Measurements from ENCODE around the gene DYNC1I1.

Gene DYNC1I1

DNA sequence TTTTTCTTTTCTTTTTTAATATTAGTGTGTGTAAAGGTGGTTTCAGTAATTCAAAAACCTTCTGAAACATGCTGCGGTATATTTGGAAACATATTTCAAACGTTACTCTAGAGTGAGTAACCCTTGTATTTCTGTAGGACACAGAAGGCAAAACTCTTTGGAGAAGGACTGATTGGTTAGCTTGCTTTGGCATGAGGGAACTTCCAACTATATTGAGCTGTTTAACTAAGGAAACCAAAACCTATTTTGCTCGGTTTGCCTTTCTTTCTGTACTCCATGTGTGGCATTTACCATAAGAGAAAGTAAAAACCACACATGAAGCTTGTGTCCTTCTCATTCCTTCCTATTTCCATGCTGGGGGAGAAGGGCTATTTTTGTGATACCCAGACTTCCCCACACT is 149.8 kb downstream of the DYNC1I1 start:
- H3K36me3 ChIP-seq: no peaks in the 10 kb centered on the region
- no peak for TF ChIP-seq CTCF (IDR thresholded peaks at IDR 0.05; ENCODE audit: low read depth, low read length)
- no peak overlapping the region for H3K4me3 ChIP-seq (ENCODE audit: low read depth, low read length)
- DNase-seq: no peak
- H3K9me3 ChIP-seq: no peaks in the 10 kb centered on the region
- H3K4me1 ChIP-seq: no peaks in the 10 kb centered on the region
- no peaks in the 10 kb centered on the region for H3K27me3 ChIP-seq

DNA sequence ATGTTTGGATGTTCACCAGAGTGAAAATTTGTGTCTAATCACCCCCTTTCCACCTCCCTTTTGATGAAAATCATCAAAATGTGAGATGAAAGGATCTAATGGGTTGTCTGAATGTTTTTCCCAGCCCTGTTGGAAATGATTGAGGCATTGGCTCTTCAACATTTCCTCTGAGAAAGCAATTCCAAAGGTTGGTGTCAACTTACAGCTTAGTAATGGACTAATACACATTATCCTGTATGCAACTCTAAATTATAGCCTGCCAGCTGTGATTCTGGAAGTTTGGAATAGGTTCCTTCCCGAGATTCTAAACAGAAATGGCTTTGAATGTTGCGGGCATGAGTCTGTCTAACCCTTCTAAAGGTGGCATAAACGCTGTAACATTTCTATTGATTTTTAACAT is 152.9 kb downstream of the DYNC1I1 start:
- Histone ChIP-seq H3K4me3 (ENCODE audit: low read depth, low read length) (no peak overlapping the region), H3K36me3 (no peaks in the 10 kb centered on the region), H3K4me1 (no peaks in the 10 kb centered on the region), H3K27me3 (no peaks in the 10 kb centered on the region), H3K9me3 (no peaks in the 10 kb centered on the region)
- no peak for DNase-seq
- TF ChIP-seq CTCF (IDR thresholded peaks at IDR 0.05; ENCODE audit: low read depth, low read length): no peak

DNA sequence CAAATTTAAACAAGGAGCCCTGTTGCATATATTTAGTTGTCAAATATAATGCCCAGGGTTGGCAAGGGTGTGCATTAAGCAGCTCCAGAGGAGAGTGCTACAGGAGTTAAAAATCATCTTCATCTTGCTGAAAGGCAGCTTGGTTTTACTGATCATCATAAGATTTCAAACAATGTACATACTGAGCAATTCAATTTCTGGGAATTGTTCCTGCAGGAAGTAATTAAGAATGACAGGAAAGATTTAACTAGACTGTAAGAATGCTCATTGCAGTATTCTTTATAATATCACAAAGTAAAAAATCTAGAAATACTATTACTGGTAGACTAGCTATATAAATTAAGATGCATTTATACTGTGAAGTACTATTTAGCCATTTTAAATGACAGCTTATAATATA is 153.6 kb downstream of the DYNC1I1 start:
- no peaks in the 10 kb centered on the region for H3K9me3 ChIP-seq
- TF ChIP-seq CTCF (IDR thresholded peaks at IDR 0.05; ENCODE audit: low read depth, low read length): no peak
- H3K4me3 ChIP-seq (ENCODE audit: low read depth, low read length): no peak overlapping the region
- H3K4me1 ChIP-seq: no peaks in the 10 kb centered on the region
- no peaks in the 10 kb centered on the region for H3K36me3 ChIP-seq
- DNase-seq: no peak
- no peaks in the 10 kb centered on the region for H3K27me3 ChIP-seq

DNA sequence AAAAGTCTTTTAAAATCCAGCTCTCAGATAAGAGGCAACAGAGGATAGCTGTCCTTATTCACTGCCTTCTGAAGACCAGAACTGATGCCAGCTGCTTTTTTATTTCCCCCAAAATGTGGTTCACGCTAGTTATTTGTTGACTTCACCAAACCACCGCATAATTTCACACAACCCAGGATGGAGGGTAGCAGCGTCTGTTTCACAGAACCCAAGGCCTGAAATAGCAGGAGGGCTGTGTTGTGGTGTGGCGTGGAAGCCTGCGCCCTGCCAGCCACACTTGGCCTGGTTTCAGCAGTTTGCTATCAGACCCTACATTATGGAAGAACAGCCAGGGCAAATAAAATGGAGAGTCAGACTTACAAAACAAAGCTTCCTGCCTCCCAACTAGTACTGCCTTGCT is 155.4 kb downstream of the DYNC1I1 start:
- peak; percentile 22 for DNase-seq
- Histone ChIP-seq H3K36me3 (no peaks in the 10 kb centered on the region), H3K4me1 (no peaks in the 10 kb centered on the region), H3K27me3 (no peaks in the 10 kb centered on the region), H3K4me3 (ENCODE audit: low read depth, low read length) (no peak overlapping the region), H3K9me3 (no peaks in the 10 kb centered on the region)
- no peak for TF ChIP-seq CTCF (IDR thresholded peaks at IDR 0.05; ENCODE audit: low read depth, low read length)

DNA sequence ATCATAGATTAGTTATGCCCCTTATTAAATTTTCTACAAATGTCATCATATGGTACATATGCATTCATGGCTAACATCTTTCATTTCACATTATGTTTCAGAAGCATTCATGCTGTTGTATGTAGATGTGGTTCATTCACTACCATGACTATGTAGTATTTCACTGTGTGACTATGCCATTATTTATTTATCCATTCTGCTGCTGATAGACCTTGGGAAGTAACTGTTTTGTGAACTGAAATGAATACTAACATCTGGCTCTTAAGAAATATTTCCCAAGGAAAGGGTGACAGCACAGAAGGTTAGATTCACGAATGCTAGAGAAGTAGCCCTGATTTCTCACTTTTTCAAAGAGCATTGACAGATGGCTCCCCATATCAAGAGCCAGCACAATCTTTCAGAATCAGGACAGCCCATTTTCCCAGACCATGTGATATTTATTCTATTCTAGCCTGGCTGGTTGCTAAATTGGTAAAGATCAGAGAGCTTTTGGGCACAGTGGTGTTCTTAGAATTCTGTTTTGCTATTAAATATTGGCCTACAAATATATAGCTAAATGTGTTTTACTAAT is 157.4 kb downstream of the DYNC1I1 start:
- H3K9me3 ChIP-seq: no peaks in the 10 kb centered on the region
- no peaks in the 10 kb centered on the region for H3K36me3 ChIP-seq
- DNase-seq: no peak
- H3K27me3 ChIP-seq: no peaks in the 10 kb centered on the region
- no peak overlapping the region for H3K4me3 ChIP-seq (ENCODE audit: low read depth, low read length)
- no peak for TF ChIP-seq CTCF (IDR thresholded peaks at IDR 0.05; ENCODE audit: low read depth, low read length)
- no peaks in the 10 kb centered on the region for H3K4me1 ChIP-seq

GRCh38 chr7:95931460-95932232 is 159.3 kb downstream of the DYNC1I1 start:
- TF ChIP-seq CTCF (IDR thresholded peaks at IDR 0.05; ENCODE audit: low read depth, low read length): no peak
- no peak overlapping the region for H3K4me3 ChIP-seq (ENCODE audit: low read depth, low read length)
- H3K36me3 ChIP-seq: no peaks in the 10 kb centered on the region
- no peaks in the 10 kb centered on the region for H3K9me3 ChIP-seq
- DNase-seq: no peak
- no peaks in the 10 kb centered on the region for H3K27me3 ChIP-seq
- H3K4me1 ChIP-seq: no peaks in the 10 kb centered on the region

All from BE2C (cell line).